NCI-H128 (cell line): ENCODE data around the gene KCNIP4.

Source experiments
- DNase-seq: peaks from one replicate; lab custom pipeline; 2025; ENCODE audit not compliant: unreplicated experiment; lab: John Stamatoyannopoulos, UW

Gene KCNIP4

GRCh38 chr4:21209860-21210259 lies 738.7 kb downstream of the KCNIP4 start:
- no peak for DNase-seq

- no peak for DNase-seq
Observed at GRCh38 chr4:21205821-21206531, 742.6 kb downstream of the KCNIP4 start.

DNA sequence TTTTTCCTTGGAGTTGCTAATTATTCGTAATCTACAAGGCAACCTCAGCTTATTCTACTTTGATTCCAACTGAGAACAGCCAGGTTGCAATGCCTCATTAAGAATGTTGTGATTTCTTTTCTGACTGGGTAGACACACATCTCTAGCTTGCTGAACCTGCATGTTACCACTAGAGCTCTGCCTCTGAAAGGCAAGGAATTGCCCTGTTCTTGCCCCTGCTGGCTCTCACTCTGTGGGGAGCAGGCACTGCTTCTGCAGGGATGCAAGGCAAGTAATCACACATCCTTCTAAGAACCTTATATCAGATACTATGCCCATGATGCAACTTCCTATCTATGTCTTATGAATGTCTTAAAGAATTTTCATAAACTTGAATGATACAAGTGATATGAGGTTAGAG lies 745.2 kb downstream of the KCNIP4 start:
- no peak for DNase-seq

DNA sequence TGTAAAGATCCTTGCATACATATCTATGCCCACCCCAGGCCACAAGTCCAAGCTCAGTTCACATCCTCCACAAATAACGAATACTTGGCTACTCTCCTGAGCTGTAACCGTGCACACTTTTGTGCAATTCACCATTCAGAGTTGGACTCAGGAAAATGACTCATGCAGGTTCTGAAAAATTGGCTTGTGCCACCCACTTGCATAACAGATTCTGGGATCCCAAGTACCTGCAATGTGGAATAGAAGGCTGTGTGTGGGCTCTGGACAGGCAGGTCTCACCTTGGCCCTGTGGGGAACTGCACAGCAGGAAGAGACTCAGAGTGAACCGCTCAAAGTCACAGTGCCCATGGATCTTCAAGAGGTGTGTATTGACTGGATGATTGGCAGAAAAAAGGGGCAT lies 745.6 kb downstream of the KCNIP4 start:
- DNase-seq: no peak

DNA sequence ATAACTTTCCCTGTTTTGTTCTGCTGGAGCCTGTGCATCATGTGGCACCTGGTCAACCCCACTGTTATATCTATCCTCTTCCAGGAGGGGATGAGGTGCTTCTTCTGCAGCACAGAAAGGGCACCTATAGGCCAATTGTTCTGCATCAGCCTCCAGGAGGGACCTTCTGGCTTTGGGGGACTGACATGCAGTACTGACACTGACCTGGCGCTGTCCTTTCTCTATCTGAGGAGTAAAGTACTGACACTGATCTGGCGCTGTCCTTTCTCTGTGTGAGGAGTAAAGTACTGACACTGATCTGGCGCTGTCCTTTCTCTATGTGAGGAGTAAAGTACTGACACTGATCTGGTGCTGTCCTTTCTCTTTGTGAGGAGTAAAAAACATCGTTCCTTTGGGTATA lies 749.9 kb downstream of the KCNIP4 start:
- DNase-seq: no peak

GRCh38 chr4:21195682-21196081 lies 752.9 kb downstream of the KCNIP4 start:
- DNase-seq: no peak

GRCh38 chr4:21192367-21192766 lies 756.2 kb downstream of the KCNIP4 start:
- no peak for DNase-seq

GRCh38 chr4:21191317-21191716 lies 757.3 kb downstream of the KCNIP4 start:
- no peak for DNase-seq

- no peak for DNase-seq
Observed at GRCh38 chr4:21184788-21185187, 763.8 kb downstream of the KCNIP4 start.

- DNase-seq: no peak
Observed at GRCh38 chr4:21181716-21182115, 766.9 kb downstream of the KCNIP4 start.

- no peak for DNase-seq
Observed at GRCh38 chr4:21177871-21178270, 770.7 kb downstream of the KCNIP4 start.

- no peak for DNase-seq
Observed at GRCh38 chr4:21177092-21177491, 771.5 kb downstream of the KCNIP4 start.

- no peak for DNase-seq
Observed at GRCh38 chr4:21167711-21168110, 780.9 kb downstream of the KCNIP4 start.

DNA sequence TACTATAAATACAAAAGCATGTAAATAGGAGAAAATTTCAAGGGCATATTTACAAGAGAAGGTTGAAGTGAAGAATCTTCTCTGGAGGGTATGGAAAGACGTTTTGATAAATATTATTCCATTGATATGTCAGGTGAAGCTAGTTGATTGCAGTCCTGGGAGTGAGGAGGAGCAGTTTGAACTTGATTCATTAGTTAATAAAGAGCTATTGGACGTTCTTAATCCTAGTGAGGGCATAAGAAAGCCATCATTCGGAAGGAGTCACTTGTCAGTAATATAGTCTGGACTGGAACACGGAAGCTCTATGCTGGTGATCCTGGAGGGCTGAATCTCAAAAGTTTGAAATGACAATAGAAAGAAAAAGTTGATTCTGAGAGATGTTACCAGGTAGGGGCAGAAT lies 793.2 kb downstream of the KCNIP4 start:
- no peak for DNase-seq

GRCh38 chr4:21139327-21139726 lies 809.2 kb downstream of the KCNIP4 start:
- no peak for DNase-seq

GRCh38 chr4:21136051-21136630 lies 812.4 kb downstream of the KCNIP4 start:
- no peak for DNase-seq

- DNase-seq: no peak
Observed at GRCh38 chr4:21134994-21135393, 813.6 kb downstream of the KCNIP4 start.

DNA sequence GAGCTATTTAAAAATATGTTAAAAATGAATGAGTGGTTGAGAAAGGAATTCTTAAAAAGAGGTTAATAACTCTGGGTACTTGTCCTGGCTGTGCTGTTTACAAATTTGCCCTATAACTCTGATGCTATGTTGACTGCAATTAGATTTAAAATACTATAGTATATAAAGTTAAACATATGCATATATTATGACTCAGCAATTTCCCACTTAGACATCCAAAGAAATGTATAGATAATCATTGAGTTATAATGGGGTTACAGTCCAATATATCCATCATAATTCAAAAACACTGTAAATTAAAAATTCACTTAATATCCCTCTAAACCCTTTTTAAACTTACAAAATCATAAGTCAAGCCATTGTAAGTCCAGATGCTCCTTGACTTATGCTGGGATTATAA lies 818.0 kb downstream of the KCNIP4 start:
- DNase-seq: no peak

- no peak for DNase-seq
Observed at GRCh38 chr4:21126014-21126512, 822.5 kb downstream of the KCNIP4 start.

DNA sequence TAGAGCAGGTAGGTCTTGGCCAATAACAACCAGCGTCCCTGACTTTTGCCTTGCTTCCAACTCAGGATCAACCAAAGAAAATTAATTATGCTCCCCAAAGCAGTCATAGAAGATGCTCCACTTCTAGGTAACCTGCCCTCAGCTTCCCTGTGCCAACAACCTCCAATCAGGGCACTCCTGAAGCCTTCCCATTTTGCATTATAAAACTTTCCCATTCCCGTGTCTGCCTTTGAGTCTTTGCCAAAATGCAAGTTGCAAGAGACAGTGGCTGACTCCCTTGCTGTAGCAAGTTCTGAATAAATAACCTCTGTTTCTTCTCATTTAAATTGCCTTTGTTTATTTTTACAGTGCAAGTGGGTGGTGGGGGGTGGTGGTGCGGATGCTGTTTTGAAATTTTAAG lies 830.3 kb downstream of the KCNIP4 start:
- DNase-seq: no peak

- no peak for DNase-seq
Observed at GRCh38 chr4:21117541-21118180, 830.9 kb downstream of the KCNIP4 start.

DNA sequence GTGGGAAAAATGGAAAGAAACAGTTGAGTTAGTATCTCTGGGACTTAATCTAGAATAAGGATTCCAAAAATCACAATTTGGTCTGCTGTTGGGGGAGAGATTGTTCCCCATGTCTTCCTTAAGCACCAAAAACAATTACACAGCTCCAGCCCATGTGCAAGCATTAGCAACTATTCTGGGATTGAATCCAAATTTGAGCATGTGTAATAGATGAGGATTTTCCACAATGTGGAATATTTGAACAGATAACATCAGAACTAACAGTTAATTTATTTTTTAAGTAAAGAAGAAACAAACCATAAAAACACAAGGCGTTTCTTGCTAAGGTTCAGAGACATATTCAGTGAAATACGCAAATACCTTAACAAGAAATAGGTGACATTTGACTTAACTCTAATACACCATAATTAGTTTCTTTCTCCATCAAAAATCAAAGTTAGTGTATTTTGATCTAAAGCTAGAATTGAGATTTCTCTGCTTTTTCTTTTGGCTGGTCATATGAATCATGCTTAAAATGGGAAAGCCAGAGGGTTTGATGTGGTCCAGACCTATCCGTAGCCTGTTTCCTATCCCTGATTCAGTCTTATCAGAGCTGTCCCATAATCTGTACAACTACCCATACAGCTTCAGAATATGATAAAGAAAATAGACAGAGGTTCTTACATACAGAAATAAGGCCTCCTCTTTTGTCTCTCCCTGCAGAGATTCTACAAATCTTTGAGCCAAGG lies 834.9 kb downstream of the KCNIP4 start:
- no peak for DNase-seq
